H1 (cell line): ENCODE measurements around the gene PRDM2. TPM values are rescaled to one million over a fixed set of nuclear protein-coding genes. Genes with fewer than 3 reads are reported as not detected.

Source experiments
- CTCF ChIA-PET: fragments of 300-600 bp; sonication (Branson Sonifier 250); formaldehyde crosslinking; loops from one replicate; lab custom pipeline; 2021; ENCODE audit not compliant: partially characterized antibody; lab: Charles Lee
- POLR2A ChIA-PET: fragments of 300-600 bp; sonication (Branson Sonifier 250); formaldehyde crosslinking; loops from one replicate; lab custom pipeline; 2021; ENCODE audit warnings: inconsistent platforms; ENCODE audit not compliant: partially characterized antibody; lab: Charles Lee
- DNase-seq, 2 experiments: peaks; one replicate each; pipeline versions ENCODE4 v3.0.0 to v3.0.0-alpha.2; 2010 to 2022; ENCODE audit warnings: low spot score in 2 of 2, low read depth in 1 of 2, mixed read lengths in 1 of 2
- FAIRE-seq: peaks from 2 replicates; lab custom pipeline; 2011; peaks lifted over from hg19 to GRCh38; lab: Jason Lieb, UNC
- H2AFZ ChIP-seq: 2 replicates; pipeline ENCODE4 v1.8.1; 2012; ENCODE audit warnings: low read length, inconsistent platforms
- H2AK5ac ChIP-seq: 2 replicates; pipeline ENCODE4 v1.6.1; 2013; ENCODE audit warnings: low read depth, low read length
- H2BK120ac ChIP-seq: replicated peaks from 2 replicates; pipeline ENCODE3; 2013; ENCODE audit warnings: low read depth, low read length, inconsistent platforms
- H2BK12ac ChIP-seq: 2 replicates; pipeline ENCODE4 v1.6.1; 2013; ENCODE audit warnings: low read depth, low read length
- H2BK15ac ChIP-seq: 2 replicates; pipeline ENCODE4 v1.6.1; 2013; ENCODE audit warnings: low read length
- H2BK20ac ChIP-seq: 2 replicates; pipeline ENCODE4 v1.6.1; 2013; ENCODE audit warnings: low read length
- H2BK5ac ChIP-seq: 2 replicates; pipeline ENCODE4 v1.6.1; 2013; ENCODE audit warnings: low read depth, low read length
- H3K14ac ChIP-seq: 2 replicates; pipeline ENCODE4 v1.6.1; 2013; ENCODE audit warnings: inconsistent platforms; ENCODE audit not compliant: insufficient read length
- H3K18ac ChIP-seq: 2 replicates; pipeline ENCODE4 v1.6.1; 2013; ENCODE audit warnings: low read length; ENCODE audit errors: extremely low read depth
- H3K23ac ChIP-seq: 2 replicates; pipeline ENCODE4 v1.6.1; 2013; ENCODE audit warnings: inconsistent platforms; ENCODE audit not compliant: insufficient read length
- H3K23me2 ChIP-seq: 2 replicates; pipeline ENCODE4 v1.6.1; 2013; ENCODE audit warnings: low read depth, low read length
- H3K27ac ChIP-seq: 2 replicates; pipeline ENCODE4 v1.6.1; 2011; ENCODE audit warnings: low read depth, low read length, inconsistent platforms
- H3K27me3 ChIP-seq, 4 experiments: replicated peaks in 1 of 4; 1 replicate in 1 of 4; 2 replicates in 3 of 4; pipeline versions ENCODE4 v1.6.1 to v1.8.1; 2011 to 2013; ENCODE audit warnings: low read length in 3 of 4, mild to moderate bottlenecking in 3 of 4, inconsistent platforms in 2 of 4, mixed read lengths in 2 of 4, moderate library complexity in 1 of 4; ENCODE audit not compliant: control insufficient read depth in 3 of 4, insufficient read depth in 3 of 4; ENCODE audit errors: extremely low read depth in 1 of 4
- H3K36me3 ChIP-seq, 4 experiments: 2 replicates each; pipeline versions ENCODE4 v1.6.1 to v1.8.1; 2011 to 2013; ENCODE audit warnings: mild to moderate bottlenecking in 4 of 4, low read length in 3 of 4, moderate library complexity in 2 of 4, control low read depth in 1 of 4, inconsistent platforms in 1 of 4; ENCODE audit not compliant: insufficient read depth in 4 of 4, control insufficient read depth in 2 of 4
- H3K4ac ChIP-seq: replicated peaks from 2 replicates; pipeline ENCODE3; 2013; ENCODE audit warnings: low read length, low read depth, mixed read lengths, inconsistent platforms; ENCODE audit not compliant: insufficient read length
- H3K4me1 ChIP-seq, 4 experiments: replicated peaks in 1 of 4; 1 replicate in 1 of 4; 2 replicates in 3 of 4; pipeline versions ENCODE4 v1.6.1 to v1.8.1; 2011 to 2013; ENCODE audit warnings: low read length in 3 of 4, inconsistent platforms in 2 of 4, mixed read lengths in 1 of 4; ENCODE audit not compliant: insufficient read depth in 4 of 4, control insufficient read depth in 3 of 4
- H3K4me2 ChIP-seq, 2 experiments: 2 replicates each; pipeline versions ENCODE4 v1.6.1 to v1.8.1; 2011 to 2013; ENCODE audit warnings: low read depth in 2 of 2, low read length in 2 of 2, control low read depth in 1 of 2, inconsistent platforms in 1 of 2, mild to moderate bottlenecking in 1 of 2; ENCODE audit not compliant: insufficient read depth in 1 of 2
- H3K4me3 ChIP-seq, 4 experiments: fragments of 200-600, 300-600 bp in 1 of 4; sonication (generic), shearing (Covaris generic), sonication (Bioruptor Twin) in 1 of 4; 2 replicates each; pipeline versions ENCODE4 v1.5.1 to v1.8.1; 2011 to 2016; ENCODE audit warnings: low read length in 4 of 4, low read depth in 3 of 4, control low read depth in 2 of 4, inconsistent platforms in 2 of 4, mild to moderate bottlenecking in 2 of 4, mixed read lengths in 1 of 4, moderate library complexity in 1 of 4; ENCODE audit not compliant: insufficient read depth in 2 of 4; ENCODE audit errors: extremely low read depth in 1 of 4
- H3K56ac ChIP-seq: replicated peaks from 2 replicates; pipeline ENCODE3; 2013; ENCODE audit warnings: low read depth, mild to moderate bottlenecking, mixed read lengths, low read length, inconsistent platforms; ENCODE audit not compliant: insufficient read length
- H3K79me1 ChIP-seq: 2 replicates; pipeline ENCODE4 v1.6.1; 2013; ENCODE audit warnings: low read depth, low read length, control low read depth
- H3K79me2 ChIP-seq, 2 experiments: 2 replicates each; pipeline versions ENCODE4 v1.6.1 to v1.8.1; 2012 to 2013; ENCODE audit warnings: low read length in 2 of 2, mild to moderate bottlenecking in 2 of 2, inconsistent platforms in 1 of 2; ENCODE audit not compliant: insufficient read depth in 2 of 2, control insufficient read depth in 1 of 2
- H3K9ac ChIP-seq, 4 experiments: replicated peaks in 1 of 4; 1 replicate in 1 of 4; 2 replicates in 3 of 4; pipeline versions ENCODE4 v1.6.1 to v1.8.1; 2011 to 2013; ENCODE audit warnings: low read depth in 3 of 4, low read length in 3 of 4, control low read depth in 2 of 4, mild to moderate bottlenecking in 2 of 4, moderate library complexity in 2 of 4, inconsistent platforms in 1 of 4; ENCODE audit errors: extremely low read depth in 1 of 4
- H3K9me3 ChIP-seq, 2 experiments: 2 replicates each; pipeline versions ENCODE4 v1.6.1 to v1.8.1; 2012 to 2013; ENCODE audit warnings: mild to moderate bottlenecking in 2 of 2, moderate library complexity in 2 of 2, control low read depth in 1 of 2, inconsistent platforms in 1 of 2, low read depth in 1 of 2, low read length in 1 of 2, mixed read lengths in 1 of 2; ENCODE audit not compliant: insufficient read depth in 2 of 2
- H4K20me1 ChIP-seq, 2 experiments: replicated peaks in 1 of 2; 2 replicates each; pipeline versions ENCODE3 to v1.8.1; 2011 to 2013; ENCODE audit warnings: inconsistent platforms in 2 of 2, low read length in 2 of 2, mild to moderate bottlenecking in 1 of 2; ENCODE audit not compliant: insufficient read depth in 2 of 2, control insufficient read depth in 1 of 2
- H4K5ac ChIP-seq: 2 replicates; pipeline ENCODE4 v1.6.1; 2013; ENCODE audit warnings: low read length, low read depth, mixed read lengths, inconsistent platforms; ENCODE audit not compliant: insufficient read length
- H4K8ac ChIP-seq: 2 replicates; pipeline ENCODE4 v1.8.0; 2013; ENCODE audit warnings: mild to moderate bottlenecking, moderate library complexity, low read length, inconsistent platforms; ENCODE audit not compliant: insufficient read depth; ENCODE audit errors: extremely low read depth
- H4K91ac ChIP-seq: replicated peaks from 2 replicates; pipeline ENCODE3; 2013; ENCODE audit warnings: low read length, mixed read lengths, inconsistent platforms; ENCODE audit not compliant: insufficient read length
- CBX8 ChIP-seq: fragments of 300-800, 300-1000 bp; sonication (generic); IDR thresholded peaks from 2 replicates; pipeline ENCODE4 v1.7.1; 2016; ENCODE audit warnings: low read depth, low read length, borderline replicate concordance
- CHD1 ChIP-seq: IDR thresholded peaks from 2 replicates; pipeline ENCODE4 v1.6.1; 2012; ENCODE audit warnings: low read depth, low read length, improper control_type of control experiment
- GTF2F1 ChIP-seq: IDR thresholded peaks from 2 replicates; pipeline ENCODE4 v1.6.1; 2012; ENCODE audit warnings: low read depth, low read length, improper control_type of control experiment, borderline replicate concordance
- POLR2A ChIP-seq, 2 experiments: IDR thresholded peaks; 1 replicate in 1 of 2; 2 replicates in 1 of 2; pipeline ENCODE4 v1.6.1; 2011; ENCODE audit warnings: low read depth in 2 of 2, low read length in 2 of 2, mild to moderate bottlenecking in 2 of 2; ENCODE audit errors: control extremely low read depth in 1 of 2
- POU5F1 ChIP-seq: IDR thresholded peaks from 2 replicates; pipeline ENCODE4 v1.6.1; 2011; ENCODE audit warnings: low read depth, mild to moderate bottlenecking, low read length, moderate library complexity
- RAD21 ChIP-seq, 2 experiments: IDR thresholded peaks in 1 of 2; conservative IDR thresholded peaks in 1 of 2; 2 replicates each; pipeline ENCODE4 v1.6.1; 2011; ENCODE audit warnings: low read depth in 2 of 2, low read length in 2 of 2, improper control_type of control experiment in 1 of 2, inconsistent platforms in 1 of 2, mild to moderate bottlenecking in 1 of 2, moderate library complexity in 1 of 2
- RFX5 ChIP-seq: IDR thresholded peaks from 2 replicates; pipeline ENCODE4 v1.6.1; 2011; ENCODE audit warnings: low read depth, low read length, improper control_type of control experiment, borderline replicate concordance
- RXRA ChIP-seq: IDR thresholded peaks from 2 replicates; pipeline ENCODE4 v1.6.1; 2011; ENCODE audit warnings: low read depth, mild to moderate bottlenecking, low read length, moderate library complexity; ENCODE audit not compliant: insufficient read depth
- SP4 ChIP-seq: IDR thresholded peaks from 2 replicates; pipeline ENCODE4 v1.6.1; 2012; ENCODE audit warnings: low read length, inconsistent platforms
- TAF1 ChIP-seq: IDR thresholded peaks from 2 replicates; pipeline ENCODE4 v1.6.1; 2011; ENCODE audit warnings: mild to moderate bottlenecking, low read depth, low read length
- TAF7 ChIP-seq: optimal IDR thresholded peaks from 2 replicates; pipeline ENCODE3; 2011; ENCODE audit warnings: low read depth, mild to moderate bottlenecking, inconsistent platforms, low read length, moderate library complexity, borderline replicate concordance
- YY1 ChIP-seq: IDR thresholded peaks from 2 replicates; pipeline ENCODE4 v1.6.1; 2011; ENCODE audit warnings: low read depth, mild to moderate bottlenecking, low read length
- WGBS, 2 experiments: shearing (Covaris generic) in 1 of 2; methylation state at CpG; one replicate each; pipeline versions ENCODE4 v1.1.6 to v1.1.7; 2013 to 2015; ENCODE audit warnings: low lambda C conversion rate in 2 of 2, mixed read lengths in 2 of 2, inconsistent platforms in 1 of 2, low coverage in 1 of 2, missing lambda C conversion rate in 1 of 2; ENCODE audit not compliant: insufficient replicate concordance in 2 of 2, insufficient coverage in 1 of 2, insufficient read length in 1 of 2; ENCODE audit errors: extremely low coverage in 1 of 2, missing lambda C conversion rate in 1 of 2; 5-methylcytosine and 5-hydroxymethylcytosine counted together
- polyA plus RNA-seq, 7 experiments: library from polyadenylated mRNA; depleted of rRNA in 3 of 7; stranded (reverse) in 5 of 7; unstranded in 2 of 7; fragments of >200 nt in 5 of 7; fragments of 200-250 nt in 2 of 7; gene quantifications; 1 replicate in 5 of 7; 2 replicates in 1 of 7; 4 replicates in 1 of 7; pipeline versions ENCODE4 v1.2.1 to v1.2.3, GENCODE V29; 2011 to 2013; ENCODE audit warnings: missing spikeins in 2 of 7, mixed read lengths in 2 of 7
- total RNA-seq: library from RNA; stranded (reverse); fragmentation: NEBNext Ultra II Directional; extraction: Animal tissue kit (Norgen Biotek cat#: 25700); gene quantifications from 2 replicates; pipeline ENCODE4 v1.2.1, GENCODE V29; 2021

PRDM2 gene
- total and polyA plus RNA-seq, 2 of the 8 experiments (the other 6 are each of a cell fraction or from before 2014, with no cell fraction given), result 5.8 to 21.2 TPM

- Histone ChIP-seq H3K4me3 (no peak overlapping the region), H2BK5ac (no peak overlapping the region), H3K23ac (no peak overlapping the region), H3K9ac (no peak overlapping the region)
- no peak for TF ChIP-seq CBX8
- TF ChIP-seq TAF1, result no peak
- no peak for TF ChIP-seq SP4
- TF ChIP-seq TAF7, result no peak
- TF ChIP-seq RFX5, result no peak
- no peak for TF ChIP-seq RXRA
- no peak for TF ChIP-seq CHD1
- no peak for TF ChIP-seq POU5F1
- TF ChIP-seq POLR2A (IDR thresholded peaks at IDR 0.05; ENCODE audit: control extremely low read depth in 1 of 2, low read depth in 2 of 2, low read length in 2 of 2), result no peak
- TF ChIP-seq YY1, result no peak
- no peak for TF ChIP-seq GTF2F1
- TF ChIP-seq RAD21 (IDR thresholded peaks at IDR 0.05 in 1 of 2, conservative IDR thresholded peaks at IDR 0.05 in 1 of 2; ENCODE audit: low read depth in 2 of 2, low read length in 2 of 2), result no peak
- TF ChIP-seq, all 59 proteins: peak for 0
- no peak overlapping the region for H3K56ac ChIP-seq
- H3K4ac ChIP-seq, result no peak overlapping the region
- WGBS, 2 experiments, result 76% methylated on average over 1 of the region's 1 CpG; no CpG with 5 or more reads in 1 of the 2 experiments
- peaks cover 0 to 3% of the 10 kb centered on the region in 2 experiments; a peak in 1 of 4 replicates for H3K79me2 ChIP-seq
- H4K5ac ChIP-seq, result no peak overlapping the region
- no peak overlapping the region for H3K18ac ChIP-seq
- no peaks in the 10 kb centered on the region for H3K23me2 ChIP-seq
- H3K27me3 ChIP-seq, result peaks cover 8 to 17% (median 11%) of the 10 kb centered on the region in 4 experiments
- no peak overlapping the region for H4K8ac ChIP-seq
- H2BK20ac ChIP-seq, result no peak overlapping the region
- H3K27ac ChIP-seq, result no peak overlapping the region
- no peak overlapping the region for H2BK120ac ChIP-seq
- H3K4me1 ChIP-seq, result no peaks in the 10 kb centered on the region
- no peak overlapping the region for H3K14ac ChIP-seq
- no peak overlapping the region for H2BK12ac ChIP-seq
- no peaks in the 10 kb centered on the region for H3K36me3 ChIP-seq
- H3K79me1 ChIP-seq, result no peaks in the 10 kb centered on the region
- peaks cover 20 to 30% of the 10 kb centered on the region in 2 experiments for H4K20me1 ChIP-seq
- H3K4me2 ChIP-seq, result no peak overlapping the region
- no peaks in the 10 kb centered on the region for H3K9me3 ChIP-seq
- ChIA-PET POLR2A (no interaction called here), CTCF (interaction anchor here (0.8 to 1.4 kb wide), 2 partner anchors 75 to 83 kb away, joined by 3 read pairs; no protein-coding TSS in a partner anchor)
- DNase-seq (no peak), FAIRE-seq (no peak)
- H2AFZ ChIP-seq, result no peak overlapping the region
- no peak overlapping the region for H2BK15ac ChIP-seq
- no peak overlapping the region for H2AK5ac ChIP-seq
- H4K91ac ChIP-seq, result no peak overlapping the region
Measured at GRCh38 chr1:13730291-13730690, 30.3 kb downstream of the PRDM2 start.
